Kidney glomerular epithelial cell (primary cell): Measurements from ENCODE around the gene FBXL16.
"Not testable (repeated sequence)": the region's sequence is repeated elsewhere in the genome, so short reads cannot be mapped to it uniquely, and the experiment has no call there.

Experiments
- DNase-seq: peaks from one replicate; lab custom pipeline; 2025; lab: John Stamatoyannopoulos, UW

FBXL16 gene, protein sequence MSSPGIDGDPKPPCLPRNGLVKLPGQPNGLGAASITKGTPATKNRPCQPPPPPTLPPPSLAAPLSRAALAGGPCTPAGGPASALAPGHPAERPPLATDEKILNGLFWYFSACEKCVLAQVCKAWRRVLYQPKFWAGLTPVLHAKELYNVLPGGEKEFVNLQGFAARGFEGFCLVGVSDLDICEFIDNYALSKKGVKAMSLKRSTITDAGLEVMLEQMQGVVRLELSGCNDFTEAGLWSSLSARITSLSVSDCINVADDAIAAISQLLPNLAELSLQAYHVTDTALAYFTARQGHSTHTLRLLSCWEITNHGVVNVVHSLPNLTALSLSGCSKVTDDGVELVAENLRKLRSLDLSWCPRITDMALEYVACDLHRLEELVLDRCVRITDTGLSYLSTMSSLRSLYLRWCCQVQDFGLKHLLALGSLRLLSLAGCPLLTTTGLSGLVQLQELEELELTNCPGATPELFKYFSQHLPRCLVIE

DNA sequence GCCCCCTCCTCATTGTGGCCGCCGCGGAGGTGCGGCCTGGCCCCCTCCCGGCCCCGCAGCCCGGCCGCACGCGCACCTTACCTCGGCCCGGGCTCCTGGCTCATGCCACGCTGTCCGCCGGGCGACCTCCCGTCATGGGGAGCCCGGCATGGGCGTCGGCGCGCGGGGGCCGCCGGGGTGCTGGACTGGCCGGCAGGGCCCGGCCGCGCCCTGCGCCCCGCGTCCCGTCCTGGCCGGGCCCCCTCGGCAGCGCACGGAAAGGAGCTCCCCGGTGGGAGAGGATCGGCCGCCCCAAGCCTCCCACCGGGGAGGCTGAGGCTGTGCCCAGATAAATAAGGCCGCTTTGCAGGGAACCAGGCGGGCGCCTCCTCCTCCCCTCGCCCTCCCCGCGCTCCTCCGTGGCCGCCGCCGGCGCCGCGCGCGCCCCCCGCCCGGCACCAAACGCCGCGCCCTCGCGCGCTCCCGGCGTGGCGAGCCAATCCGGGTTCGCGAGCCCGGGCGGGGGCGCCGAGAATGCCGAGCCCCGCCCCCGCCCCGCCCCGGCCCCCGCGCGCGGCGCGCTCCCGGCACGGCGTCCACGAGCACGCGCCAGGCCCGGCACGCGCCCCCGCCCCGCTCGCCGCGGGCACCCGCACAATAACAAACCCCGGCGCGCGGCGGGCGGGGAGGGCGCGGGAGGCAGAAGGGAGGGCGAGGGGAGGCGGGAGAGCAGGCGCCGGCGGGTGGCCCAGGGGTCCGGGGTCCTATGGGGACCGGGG lies at the start of gene FBXL16:
TSS of gene FBXL16 (minus strand) at position 371 of the 758 bp plus-strand sequence. CDS start 8,396 bp downstream, outside the sequence.
- no peak for DNase-seq

DNA sequence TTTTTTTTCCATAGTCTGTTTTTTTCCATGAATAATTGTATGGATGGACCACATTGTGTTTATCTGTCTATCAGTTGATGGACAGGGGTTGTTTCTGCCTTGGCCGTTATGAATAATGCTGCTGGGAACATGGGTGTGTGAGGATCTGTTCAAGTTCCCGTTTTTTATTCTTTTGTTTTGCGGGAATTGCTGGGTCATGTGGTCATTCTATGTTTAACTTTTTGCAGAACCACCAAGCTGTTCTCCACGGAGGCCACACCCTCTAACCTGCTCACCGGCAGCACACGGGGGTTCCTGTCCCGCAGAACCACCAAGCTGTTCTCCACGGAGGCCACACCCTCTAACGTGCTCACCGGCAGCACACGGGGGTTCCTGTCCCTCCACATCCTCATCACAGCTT lies 49.1 kb upstream of the FBXL16 start:
- DNase-seq, result no peak

DNA sequence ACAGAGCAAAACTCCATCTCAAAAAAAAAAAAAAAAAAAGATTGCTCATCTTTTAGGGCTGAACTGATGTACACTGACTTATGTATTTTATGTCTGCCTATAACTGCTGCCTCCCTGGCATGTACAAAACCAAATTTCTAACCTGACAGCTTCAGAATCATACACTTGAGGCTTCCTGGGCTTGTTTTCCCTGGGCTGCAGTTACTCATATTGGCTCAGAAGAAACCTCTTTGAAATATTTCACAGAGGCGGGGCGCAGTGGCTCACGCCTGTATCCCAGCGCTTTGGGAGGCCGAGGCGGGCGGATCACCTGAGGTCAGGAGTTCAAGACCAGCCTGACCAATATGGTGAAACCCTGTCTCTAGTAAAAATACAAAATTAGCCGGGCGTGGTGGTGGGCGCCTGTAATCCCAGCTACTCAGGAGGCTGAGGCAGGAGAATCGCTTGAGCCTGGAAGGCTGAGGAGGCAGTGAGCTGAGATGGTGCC lies 48.6 kb upstream of the FBXL16 start:
- DNase-seq, result not testable (repeated sequence)

DNA sequence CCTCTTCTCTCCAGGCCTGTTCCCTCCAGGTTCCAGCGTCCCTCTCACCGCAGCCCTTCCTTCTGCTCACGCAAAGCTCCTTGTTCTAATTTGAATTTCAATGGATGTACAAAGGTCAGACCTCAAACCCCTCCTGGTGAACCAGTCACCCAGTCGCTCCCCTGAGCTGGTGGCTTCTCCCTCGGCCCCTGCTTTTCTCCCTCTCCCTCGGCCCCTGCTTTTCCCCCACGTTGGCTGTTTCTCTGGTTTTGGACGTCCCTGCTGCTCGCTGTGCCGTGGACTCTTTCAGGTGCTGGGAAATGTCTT lies 46.4 kb upstream of the FBXL16 start:
- no peak for DNase-seq

DNA sequence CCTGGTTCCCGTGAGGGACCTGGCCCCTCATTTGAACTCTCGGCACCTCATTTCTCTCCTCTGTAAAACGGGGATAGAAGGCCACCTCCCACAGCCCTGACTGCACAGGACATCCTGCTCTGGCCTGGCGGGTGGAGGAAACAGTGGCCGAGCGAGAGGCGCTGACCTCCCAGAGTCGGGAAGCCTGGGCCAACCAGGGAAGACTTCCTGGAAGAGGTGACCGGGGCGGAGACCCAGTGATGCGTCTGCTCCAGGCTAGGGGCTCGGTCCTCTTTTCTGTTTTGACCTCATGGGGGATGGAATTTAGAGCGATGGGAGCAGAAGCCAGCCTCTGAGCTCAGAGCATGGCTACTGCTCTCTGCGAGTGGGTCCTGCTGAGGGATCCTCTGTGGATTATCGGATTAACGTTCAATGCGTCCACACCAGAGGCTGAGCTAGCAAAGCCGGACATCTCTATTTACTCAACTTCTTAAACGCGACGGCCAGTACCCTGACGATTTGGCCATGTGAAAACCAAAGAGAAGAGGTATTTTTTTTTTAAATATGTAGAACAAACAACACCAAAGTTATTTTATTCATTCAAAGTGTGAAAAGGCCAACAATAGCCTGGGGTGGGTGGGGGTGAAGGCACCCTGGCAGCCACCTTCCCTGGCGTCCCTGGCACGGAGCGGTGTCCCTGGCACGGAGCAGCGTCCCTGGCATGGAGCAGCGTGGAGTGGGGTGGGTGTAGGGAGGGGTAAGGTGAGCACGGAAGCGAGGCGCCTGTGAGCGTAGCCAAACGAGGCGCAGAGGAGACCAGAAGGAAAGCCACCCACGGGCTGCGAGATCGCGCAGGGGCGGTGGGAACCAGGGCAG lies 45.8 kb upstream of the FBXL16 start:
- DNase-seq, result no peak

DNA sequence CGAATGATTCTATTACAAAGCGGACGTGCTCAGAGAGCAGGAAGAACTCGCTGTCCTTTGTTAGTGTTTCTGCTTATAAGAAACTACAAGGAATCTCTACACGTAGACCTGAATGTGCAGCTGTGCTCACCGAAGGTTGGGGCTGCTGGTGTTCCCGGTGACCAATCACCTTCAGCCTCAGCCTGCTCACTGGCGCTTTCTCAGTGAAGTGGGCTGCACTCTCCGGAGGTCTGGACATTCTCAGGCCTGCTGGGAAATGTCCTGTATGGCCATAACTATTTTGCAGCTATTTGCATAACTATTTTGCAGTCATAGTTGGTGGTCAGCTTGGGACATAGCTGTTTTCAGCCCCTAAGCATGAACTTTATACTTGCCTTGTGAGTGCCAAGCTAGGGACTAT lies 44.9 kb upstream of the FBXL16 start:
- no peak for DNase-seq

DNA sequence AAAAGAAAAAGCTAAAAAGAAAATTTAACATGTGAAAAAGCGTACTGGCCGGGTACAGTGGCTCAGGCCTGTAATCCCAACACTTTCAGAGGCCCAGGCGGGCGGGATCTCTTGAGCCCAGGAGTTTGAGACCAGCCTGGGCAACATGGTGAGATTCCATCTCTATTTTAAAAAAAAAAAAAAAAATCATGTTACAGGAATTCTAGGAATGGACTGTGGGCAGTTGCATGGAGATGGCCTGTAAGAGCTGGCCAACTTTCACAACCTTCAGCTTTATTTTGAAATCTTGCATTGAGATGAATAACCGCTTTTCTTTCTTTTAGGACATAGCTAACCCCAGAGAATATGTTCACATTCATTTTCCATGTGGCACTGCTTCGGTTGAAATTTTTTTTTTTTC lies 43.4 kb upstream of the FBXL16 start:
- peak; percentile 26 for DNase-seq

DNA sequence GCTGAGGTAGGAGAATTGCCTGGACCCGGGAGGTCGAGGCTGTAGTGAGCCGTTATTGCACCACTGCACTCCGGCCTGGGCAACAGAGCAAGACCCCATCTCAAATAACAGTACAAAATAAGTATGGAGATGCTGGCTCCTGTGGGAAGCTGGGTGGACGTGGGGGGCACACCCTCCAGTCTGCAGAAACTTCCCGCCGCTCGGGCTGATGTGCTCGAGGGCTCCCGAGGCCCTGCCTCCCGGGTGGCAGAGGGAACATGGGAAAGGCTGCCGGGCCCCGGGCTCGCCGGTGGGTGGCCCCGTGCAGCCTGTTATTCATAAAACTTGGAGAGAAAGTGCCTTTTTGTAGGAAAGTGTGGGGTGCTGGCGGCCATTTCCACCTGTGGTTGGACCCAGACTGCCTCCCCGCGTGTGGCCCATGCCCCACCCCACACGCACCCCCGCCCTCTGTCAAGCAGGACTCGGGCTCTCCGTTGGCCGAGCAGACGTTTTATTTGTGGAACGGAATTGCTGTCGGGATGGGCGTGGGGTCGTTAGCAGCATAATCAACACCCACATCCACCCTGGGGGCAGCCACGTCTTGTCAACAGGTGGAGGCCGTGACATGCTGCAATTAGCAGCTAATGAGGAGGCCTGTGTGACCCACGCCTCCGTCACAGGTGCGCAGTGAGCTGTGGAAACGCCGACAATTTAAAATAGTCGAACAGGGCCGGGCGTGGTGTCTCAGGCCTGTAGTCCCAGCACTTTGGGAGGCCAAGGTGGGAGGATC lies 42.6 kb upstream of the FBXL16 start:
- no peak for DNase-seq

DNA sequence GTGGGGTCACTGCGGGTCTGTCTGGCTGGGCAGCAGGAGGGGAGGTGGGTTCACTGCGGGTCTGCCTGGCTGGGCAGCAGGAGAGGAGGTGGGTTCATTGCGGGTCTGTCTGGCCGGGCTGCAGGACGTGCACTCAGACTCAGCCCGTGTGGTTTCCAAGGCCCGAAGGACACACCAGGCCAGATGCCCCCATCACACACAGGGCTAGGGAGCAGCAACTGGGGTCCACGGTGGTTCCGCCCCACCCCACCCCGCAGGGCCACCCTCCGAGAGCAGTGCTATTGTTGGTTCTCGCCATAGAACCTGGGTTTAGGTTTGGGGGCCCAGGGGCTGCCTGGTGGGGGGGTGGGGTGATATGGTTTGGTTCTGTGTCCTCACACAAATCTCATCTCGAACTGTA lies 41.0 kb upstream of the FBXL16 start:
- DNase-seq, result no peak

DNA sequence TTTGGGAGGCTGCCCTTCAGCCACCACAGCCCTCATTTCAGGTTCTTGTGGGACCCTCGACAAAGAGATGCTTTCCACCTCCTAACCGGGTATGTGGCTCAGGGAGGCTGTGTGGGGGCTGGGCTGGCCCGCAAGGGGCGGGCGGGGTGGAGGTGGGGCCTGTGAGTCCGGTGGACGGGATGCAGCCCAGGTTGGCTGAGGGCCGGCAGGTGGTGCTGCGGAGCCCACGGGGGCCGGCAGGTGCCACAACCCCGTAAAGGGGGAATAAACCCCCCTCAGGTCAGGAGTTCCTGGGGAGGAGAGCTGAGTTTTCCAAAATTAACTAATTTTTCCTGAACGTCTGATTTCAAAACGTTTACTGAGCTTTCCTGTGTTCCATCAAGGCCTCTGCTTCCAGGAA lies 40.1 kb upstream of the FBXL16 start:
- no peak for DNase-seq

DNA sequence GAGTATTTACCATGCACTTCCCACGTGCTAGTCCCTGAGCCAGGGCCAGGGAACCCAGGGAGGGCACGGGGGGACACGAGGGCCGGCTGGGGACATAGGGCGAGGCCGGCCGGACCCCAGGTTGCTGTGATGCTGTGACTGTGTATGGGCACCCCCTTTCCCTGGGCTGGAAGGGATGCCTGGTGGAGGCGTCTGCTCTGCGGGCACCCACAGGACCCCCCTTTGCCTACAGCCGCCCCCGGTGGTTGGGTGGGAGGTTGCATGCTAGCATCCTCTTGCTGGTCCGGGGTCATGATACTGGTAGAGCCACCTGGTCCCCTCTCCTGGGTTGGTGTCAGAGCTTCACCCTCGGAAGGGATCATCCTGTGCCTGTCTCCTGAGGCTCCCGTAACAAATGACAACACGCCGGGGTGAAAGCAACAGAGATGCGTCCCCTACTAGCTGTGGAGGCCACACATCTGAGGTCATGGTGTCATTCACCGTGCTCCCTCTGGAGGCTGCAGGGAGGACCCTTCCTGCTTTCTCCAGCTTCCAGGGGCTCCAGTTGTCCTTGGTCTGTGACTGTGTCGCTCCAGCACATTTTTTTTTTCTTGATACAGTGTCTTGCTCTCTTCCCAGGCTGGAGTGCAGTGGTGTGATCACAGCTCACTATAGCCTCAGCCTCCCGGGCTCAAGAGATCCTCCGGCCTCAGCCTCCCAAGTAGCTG lies 38.3 kb upstream of the FBXL16 start:
- no peak for DNase-seq

DNA sequence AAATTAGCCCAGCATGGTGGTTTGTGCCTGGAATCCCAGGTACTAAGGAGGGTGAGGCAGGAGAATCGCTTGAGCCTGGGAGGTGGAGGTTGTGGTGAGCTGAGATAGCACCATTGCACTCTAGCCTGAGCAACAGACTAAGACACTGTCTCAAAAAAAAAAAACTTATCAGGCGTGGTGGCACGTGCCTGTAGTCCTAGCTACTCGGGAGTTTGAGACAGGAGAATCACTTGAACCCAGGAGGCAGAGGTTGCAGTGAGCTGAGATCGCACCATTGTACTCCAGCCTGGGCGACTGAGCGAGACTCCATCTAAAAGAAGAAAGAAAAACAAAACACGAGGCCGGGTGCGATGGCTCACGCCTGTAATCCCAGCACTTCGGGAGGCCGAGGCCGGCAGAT lies 37.3 kb upstream of the FBXL16 start:
- not testable (repeated sequence) for DNase-seq

DNA sequence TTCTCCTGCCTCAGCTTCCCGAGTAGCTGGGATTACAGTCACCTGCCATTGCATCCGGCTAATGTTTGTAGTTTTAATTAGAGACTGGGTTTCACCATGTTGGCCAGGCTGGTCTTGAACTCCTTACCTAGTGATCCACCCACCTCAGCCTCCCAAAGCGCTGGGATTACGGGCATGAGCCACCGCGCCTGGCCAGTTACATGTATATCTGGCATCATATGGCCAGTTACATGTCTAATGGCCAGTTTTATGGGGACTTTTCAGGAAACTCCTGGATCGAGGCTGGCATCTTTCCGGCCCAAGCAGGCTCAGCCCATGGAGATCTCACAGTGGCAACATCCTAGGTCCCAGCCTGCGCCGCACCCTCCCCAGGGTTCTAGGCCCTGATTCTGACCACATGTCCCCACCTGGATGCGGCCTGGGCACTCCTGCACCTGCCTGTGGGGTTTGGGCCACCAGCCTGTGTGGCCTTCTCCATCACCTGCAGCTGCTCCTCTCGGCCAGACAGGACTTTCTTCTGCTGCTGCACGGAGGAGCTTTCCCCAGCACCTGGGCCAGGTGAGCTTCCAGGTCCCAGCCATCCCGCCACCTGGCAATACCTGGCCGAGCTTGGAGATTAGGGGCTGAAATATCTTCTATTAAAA lies 36.5 kb upstream of the FBXL16 start:
- DNase-seq, result no peak

DNA sequence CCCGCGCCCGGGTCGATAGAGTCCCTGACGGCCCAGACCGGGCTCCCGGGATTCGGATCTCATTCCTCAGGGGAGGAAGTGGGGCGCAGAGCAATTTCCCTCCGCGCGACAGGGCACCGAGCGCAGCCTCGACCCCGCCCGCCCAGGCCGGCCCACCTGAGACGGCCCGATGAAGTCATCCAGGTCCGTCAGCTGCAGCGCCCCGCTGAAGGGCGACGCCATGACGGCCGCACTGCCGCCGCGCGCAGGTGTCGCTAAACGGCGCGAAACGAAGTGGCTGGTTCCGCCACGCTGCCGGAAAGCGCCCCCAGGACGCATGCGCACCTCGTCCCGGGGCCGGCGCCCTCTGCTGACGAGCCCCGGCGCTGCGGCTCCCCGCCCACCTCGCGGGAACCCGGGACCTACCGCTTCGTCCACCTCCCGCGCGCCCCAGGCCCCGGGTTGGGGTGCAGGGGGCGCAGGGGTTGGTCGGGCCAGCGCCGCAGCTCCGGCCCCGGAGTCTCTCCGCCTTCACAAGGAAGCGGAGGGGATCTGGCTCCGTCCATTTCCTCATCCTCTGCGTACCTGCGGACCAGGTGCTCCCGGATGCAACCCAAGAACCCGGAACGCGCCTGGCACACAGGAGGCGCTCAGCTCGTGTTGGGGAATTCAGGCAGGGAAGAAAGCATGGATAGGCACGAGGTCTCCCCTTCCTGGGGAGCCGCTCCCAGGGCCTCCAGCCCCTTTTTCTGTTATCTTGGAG lies 35.3 kb upstream of the FBXL16 start, which contains the start of gene CIAO3:
TSS of gene CIAO3 (minus strand) at position 234 of the 742 bp plus-strand sequence. CDS start at position 222, 12 bp downstream.
- peak; percentile 67 for DNase-seq

DNA sequence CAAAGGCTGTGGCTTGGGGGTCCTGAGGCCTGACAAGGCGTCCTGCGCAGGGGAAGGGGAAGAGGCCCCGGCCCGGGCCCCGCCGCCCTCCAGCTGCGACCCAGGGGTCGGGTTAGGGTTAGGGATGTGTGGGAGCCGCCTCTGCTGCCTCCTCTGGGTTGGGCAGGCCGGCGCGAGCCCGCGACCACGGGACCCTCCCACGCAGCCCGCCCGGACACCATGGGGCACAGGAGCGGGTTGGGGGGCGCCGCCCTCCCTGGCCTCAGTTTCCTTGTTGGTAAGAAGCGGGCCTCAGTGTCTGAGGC lies 34.8 kb upstream of the FBXL16 start:
- DNase-seq, result no peak

DNA sequence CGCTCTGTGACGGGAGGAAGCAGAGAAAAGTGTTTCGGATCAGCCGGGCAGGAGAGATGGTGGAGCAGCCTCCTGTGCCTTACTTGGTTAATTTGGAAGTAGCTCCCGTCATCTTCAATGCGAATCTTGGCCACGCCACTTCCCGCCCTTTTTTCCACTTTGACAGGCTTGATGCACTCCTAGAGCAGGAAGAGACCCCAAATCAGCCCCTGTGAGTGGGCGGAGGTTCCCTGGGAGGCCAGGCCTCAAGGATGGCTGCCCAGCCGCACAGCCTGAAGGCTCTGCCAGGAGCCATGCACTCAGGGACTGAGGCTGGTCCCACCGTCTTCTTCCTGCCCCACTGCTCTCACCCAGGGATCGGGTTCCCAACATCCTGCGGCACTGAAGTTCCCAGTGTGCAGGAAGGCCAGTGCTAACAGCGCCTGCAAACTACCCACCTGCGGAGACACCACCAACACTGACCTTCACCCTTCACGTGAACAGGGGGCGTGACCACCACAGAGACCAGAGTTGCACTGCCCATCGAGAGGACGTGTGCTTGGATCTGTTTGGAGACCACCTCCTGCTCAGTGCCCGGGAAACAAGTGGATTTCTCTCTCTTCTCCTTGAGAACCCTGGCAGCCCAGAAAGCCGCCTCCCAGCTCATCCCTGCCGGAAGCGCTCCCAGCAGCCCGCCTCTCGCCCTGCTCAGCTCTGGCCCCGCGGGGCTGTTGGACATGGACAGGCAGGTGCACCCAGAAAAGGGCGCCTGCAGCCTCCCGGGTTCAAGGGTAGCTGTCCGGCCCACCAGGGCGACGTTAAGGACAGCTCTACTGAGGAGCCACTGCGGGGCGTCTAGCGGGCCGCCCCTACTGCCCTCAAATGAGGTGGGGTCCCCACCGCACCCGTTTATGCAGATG lies 34.2 kb upstream of the FBXL16 start:
- no peak for DNase-seq

DNA sequence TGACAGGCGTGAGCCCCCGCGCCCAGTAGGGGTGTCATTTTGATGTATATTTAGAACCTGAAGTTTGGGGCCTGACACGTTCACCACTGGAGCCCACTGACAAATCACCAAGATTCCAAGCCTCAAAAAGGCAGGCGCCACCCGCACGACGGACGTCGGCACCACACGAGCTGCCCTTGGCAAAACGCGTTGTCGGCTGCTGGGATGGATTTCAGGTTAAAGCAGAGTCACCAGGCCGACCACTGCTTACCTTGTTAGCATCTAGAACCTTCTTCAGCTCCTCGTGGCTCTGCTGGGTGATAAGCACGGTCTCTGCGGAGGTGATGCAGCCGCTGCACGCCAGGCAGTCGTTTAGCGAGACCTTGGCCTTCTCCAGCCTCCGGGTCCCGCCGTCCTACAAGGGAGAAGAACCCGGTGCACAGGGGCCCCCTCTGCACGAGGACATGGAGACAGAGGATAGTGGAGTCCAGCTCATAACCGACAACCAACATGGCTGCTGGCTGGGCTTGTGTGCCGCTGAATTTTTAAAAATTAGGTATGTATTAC lies 31.4 kb upstream of the FBXL16 start:
- no peak for DNase-seq

DNA sequence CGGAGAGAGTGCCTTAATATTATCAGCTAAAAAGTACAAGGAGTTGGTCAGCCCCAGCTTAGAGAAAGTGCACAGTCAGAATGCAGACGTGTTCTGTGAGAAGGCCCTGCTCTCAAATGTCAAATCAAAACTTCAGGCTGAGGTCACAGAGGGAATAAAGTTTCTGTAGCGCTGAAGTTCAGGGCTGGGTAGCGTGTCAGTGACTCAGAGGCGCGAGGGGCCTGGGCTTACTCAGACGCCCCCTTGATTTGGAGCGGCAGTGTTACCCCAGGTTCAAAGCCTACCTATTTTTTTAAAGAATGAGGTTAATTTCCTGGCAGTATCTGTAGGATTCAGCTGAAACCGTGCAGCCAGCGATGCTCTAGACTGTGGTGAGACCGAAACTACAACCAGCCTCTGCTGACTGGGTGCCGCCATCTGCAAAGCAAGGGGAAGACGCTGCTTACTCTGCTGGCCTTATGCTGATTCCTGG lies 30.4 kb upstream of the FBXL16 start:
- no peak for DNase-seq
